GM12878 (cell line): ENCODE data around the gene HPS3. TPM values are rescaled to one million over a fixed set of nuclear protein-coding genes. Genes with fewer than 3 reads are reported as not detected.

Experiments used
- ATF7 ChIP-seq: fragments of 450-650 bp; IDR thresholded peaks from 2 replicates; pipeline ENCODE4 v1.6.1; 2016; ENCODE audit warnings: low read depth, mild to moderate bottlenecking
- BHLHE40 ChIP-seq, 2 experiments: fragments of 450-650 bp in 1 of 2; IDR thresholded peaks; 2 replicates each; pipeline ENCODE4 v1.6.1; 2011 to 2017; ENCODE audit warnings: low read depth in 2 of 2, borderline replicate concordance in 1 of 2, improper control_type of control experiment in 1 of 2, low read length in 1 of 2, mild to moderate bottlenecking in 1 of 2
- ETV6 ChIP-seq, 2 experiments: fragments of 450-650 bp in 1 of 2; IDR thresholded peaks in 1 of 2; conservative IDR thresholded peaks in 1 of 2; 2 replicates each; pipeline ENCODE4 v1.6.1; 2014; ENCODE audit warnings: antibody characterized with exemption in 1 of 2, borderline replicate concordance in 1 of 2, low read depth in 1 of 2, mild to moderate bottlenecking in 1 of 2, moderate library complexity in 1 of 2
- HDAC6 ChIP-seq: fragments of 200-600 bp; sonication (generic); IDR thresholded peaks from one replicate; pipeline ENCODE4 v1.8.0; 2017; ENCODE audit warnings: antibody characterized with exemption; ENCODE audit not compliant: unreplicated experiment
- KLF5 ChIP-seq: fragments of 450-650 bp; IDR thresholded peaks from 2 replicates; pipeline ENCODE4 v1.6.1; 2014; ENCODE audit warnings: mild to moderate bottlenecking; ENCODE audit not compliant: partially characterized antibody
- MEF2B ChIP-seq: fragments of 450-650 bp; IDR thresholded peaks from 2 replicates; pipeline ENCODE4 v1.6.1; 2018; ENCODE audit warnings: mild to moderate bottlenecking, moderate library complexity; ENCODE audit not compliant: partially characterized antibody, poor library complexity, severe bottlenecking
- NR2C2 ChIP-seq: IDR thresholded peaks from 2 replicates; pipeline ENCODE4 v1.6.1; 2011; ENCODE audit warnings: borderline replicate concordance, low read depth; ENCODE audit not compliant: control insufficient read depth, insufficient read length
- SMAD5 ChIP-seq: IDR thresholded peaks from 2 replicates; pipeline ENCODE4 v1.6.1; 2016; ENCODE audit warnings: antibody characterized with exemption, low read depth
- SUPT20H ChIP-seq: IDR thresholded peaks from 2 replicates; pipeline ENCODE4 v1.6.1; 2011; ENCODE audit warnings: low read depth, mild to moderate bottlenecking, low read length, moderate library complexity, borderline replicate concordance; ENCODE audit not compliant: control insufficient read depth
- SUZ12 ChIP-seq: fragments of 200-600 bp; sonication (generic); IDR thresholded peaks from one replicate; pipeline ENCODE4 v1.6.1; 2018; ENCODE audit warnings: antibody characterized with exemption, mild to moderate bottlenecking; ENCODE audit not compliant: unreplicated experiment
- ZNF274 ChIP-seq: IDR thresholded peaks from one replicate; pipeline ENCODE4 v1.8.0; 2011; ENCODE audit not compliant: insufficient read length, insufficient read depth
- polyA plus RNA-seq, 11 experiments: library from polyadenylated mRNA; depleted of rRNA in 4 of 11; unstranded in 6 of 11; stranded (reverse) in 5 of 11; fragments of >200 nt; fragmentation: Nextera tagmentation in 4 of 11; fragmentation: Illumina TruSeq in 1 of 11; extraction: Ambion mirVana in 4 of 11; extraction: Trizol in 1 of 11; gene quantifications; 1 replicate in 1 of 11; 2 replicates in 10 of 11; pipeline versions ENCODE4 v1.2.1 to v1.2.3, GENCODE V29; 2011 to 2016; ENCODE audit warnings: inconsistent platforms in 2 of 11, missing spikeins in 2 of 11, low read depth in 1 of 11
- total RNA-seq, 4 experiments: library from RNA; depleted of rRNA in 3 of 4; stranded (reverse); fragments of >200 nt in 3 of 4; fragmentation: Illumina TruSeq in 1 of 4; extraction: Trizol in 1 of 4; gene quantifications; 2 replicates each; pipeline versions ENCODE4 v1.2.1 to v1.2.3, GENCODE V29; 2013 to 2021
- TF ChIP-seq, protein P1 (sequence below): fragments of 450-650 bp; IDR thresholded peaks from 2 replicates; pipeline ENCODE4 v1.6.1; 2016; ENCODE audit warnings: mild to moderate bottlenecking
- TF ChIP-seq, protein P2 (sequence below): fragments of 450-650 bp; formaldehyde crosslinking; IDR thresholded peaks from 2 replicates; pipeline ENCODE4 v1.4.0; 2022; ENCODE audit warnings: mild to moderate bottlenecking, moderate library complexity
- TF ChIP-seq, protein P3 (sequence below): fragments of 450-650 bp; conservative IDR thresholded peaks from 2 replicates; pipeline ENCODE4 v1.6.1; 2017; ENCODE audit warnings: mild to moderate bottlenecking, moderate library complexity
- TF ChIP-seq, protein P4 (sequence below): fragments of 450-650 bp; IDR thresholded peaks from 2 replicates; pipeline ENCODE4 v1.6.1; 2018; ENCODE audit warnings: borderline replicate concordance, mild to moderate bottlenecking; ENCODE audit not compliant: partially characterized antibody
- TF ChIP-seq, protein P5 (sequence below): IDR thresholded peaks from 2 replicates; pipeline ENCODE4 v1.6.1; 2011; ENCODE audit warnings: mild to moderate bottlenecking, low read depth, low read length, moderate library complexity; ENCODE audit not compliant: insufficient replicate concordance

Gene HPS3
- total and polyA plus RNA-seq, 10 of the 15 experiments (the other 5 are each of a cell fraction or from before 2014, with no cell fraction given): 2.7 to 26.5 (median 14.8) TPM

DNA sequence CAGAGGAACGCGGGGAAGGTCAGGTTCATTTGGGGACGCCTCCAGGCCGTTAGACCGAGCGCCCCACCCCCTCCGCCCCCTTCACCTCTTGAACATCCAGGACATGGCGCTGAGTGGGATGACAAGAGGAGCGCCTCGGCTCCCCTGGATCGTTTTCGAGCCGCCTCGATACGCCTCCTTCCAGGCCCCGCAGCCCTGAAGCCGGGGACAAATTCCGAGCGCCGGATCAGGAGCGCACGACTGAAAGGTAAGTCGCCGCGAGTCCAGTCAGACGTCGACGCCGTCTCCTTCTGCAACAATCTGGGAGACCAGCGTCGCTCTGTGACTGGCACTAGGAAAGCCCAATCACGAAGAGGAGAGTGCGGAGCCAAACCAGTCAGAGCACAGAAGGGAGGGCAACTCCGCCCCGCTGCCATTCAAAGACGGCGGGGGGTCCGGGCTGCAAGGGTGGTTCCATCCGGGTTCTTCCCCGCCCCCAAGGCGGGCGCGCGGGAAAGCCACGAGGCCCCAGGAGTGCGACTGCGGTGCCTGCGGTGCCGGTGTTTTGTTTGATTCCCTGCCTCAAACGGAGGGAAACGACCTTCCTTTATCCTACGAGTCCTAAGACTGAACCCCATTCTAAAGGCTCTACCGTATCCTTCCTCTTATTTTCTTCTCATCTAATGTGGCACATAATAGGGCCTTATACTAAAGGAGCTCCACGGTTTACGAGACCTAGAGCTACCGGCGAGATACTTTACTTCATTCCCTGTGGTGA lies 43.0 kb upstream of the HPS3 start, which contains the start of gene HLTF (continued):
- TF ChIP-seq, protein P1, sequence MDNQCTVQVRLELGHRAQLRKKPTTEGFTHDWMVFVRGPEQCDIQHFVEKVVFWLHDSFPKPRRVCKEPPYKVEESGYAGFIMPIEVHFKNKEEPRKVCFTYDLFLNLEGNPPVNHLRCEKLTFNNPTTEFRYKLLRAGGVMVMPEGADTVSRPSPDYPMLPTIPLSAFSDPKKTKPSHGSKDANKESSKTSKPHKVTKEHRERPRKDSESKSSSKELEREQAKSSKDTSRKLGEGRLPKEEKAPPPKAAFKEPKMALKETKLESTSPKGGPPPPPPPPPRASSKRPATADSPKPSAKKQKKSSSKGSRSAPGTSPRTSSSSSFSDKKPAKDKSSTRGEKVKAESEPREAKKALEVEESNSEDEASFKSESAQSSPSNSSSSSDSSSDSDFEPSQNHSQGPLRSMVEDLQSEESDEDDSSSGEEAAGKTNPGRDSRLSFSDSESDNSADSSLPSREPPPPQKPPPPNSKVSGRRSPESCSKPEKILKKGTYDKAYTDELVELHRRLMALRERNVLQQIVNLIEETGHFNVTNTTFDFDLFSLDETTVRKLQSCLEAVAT: peak; percentile 58
- no peak for TF ChIP-seq HDAC6
- no peak for TF ChIP-seq KLF5
- TF ChIP-seq SUZ12: no peak
- TF ChIP-seq ZNF274: no peak
- 0 out of 4 replicates have a peak, but pooled peaks of 1 of the 2 experiments have one; percentile 7 for TF ChIP-seq BHLHE40 (IDR thresholded peaks at IDR 0.05; ENCODE audit: borderline replicate concordance in 1 of 2, low read depth in 2 of 2, low read length in 1 of 2)
- no peak for TF ChIP-seq NR2C2
- TF ChIP-seq, protein P2, sequence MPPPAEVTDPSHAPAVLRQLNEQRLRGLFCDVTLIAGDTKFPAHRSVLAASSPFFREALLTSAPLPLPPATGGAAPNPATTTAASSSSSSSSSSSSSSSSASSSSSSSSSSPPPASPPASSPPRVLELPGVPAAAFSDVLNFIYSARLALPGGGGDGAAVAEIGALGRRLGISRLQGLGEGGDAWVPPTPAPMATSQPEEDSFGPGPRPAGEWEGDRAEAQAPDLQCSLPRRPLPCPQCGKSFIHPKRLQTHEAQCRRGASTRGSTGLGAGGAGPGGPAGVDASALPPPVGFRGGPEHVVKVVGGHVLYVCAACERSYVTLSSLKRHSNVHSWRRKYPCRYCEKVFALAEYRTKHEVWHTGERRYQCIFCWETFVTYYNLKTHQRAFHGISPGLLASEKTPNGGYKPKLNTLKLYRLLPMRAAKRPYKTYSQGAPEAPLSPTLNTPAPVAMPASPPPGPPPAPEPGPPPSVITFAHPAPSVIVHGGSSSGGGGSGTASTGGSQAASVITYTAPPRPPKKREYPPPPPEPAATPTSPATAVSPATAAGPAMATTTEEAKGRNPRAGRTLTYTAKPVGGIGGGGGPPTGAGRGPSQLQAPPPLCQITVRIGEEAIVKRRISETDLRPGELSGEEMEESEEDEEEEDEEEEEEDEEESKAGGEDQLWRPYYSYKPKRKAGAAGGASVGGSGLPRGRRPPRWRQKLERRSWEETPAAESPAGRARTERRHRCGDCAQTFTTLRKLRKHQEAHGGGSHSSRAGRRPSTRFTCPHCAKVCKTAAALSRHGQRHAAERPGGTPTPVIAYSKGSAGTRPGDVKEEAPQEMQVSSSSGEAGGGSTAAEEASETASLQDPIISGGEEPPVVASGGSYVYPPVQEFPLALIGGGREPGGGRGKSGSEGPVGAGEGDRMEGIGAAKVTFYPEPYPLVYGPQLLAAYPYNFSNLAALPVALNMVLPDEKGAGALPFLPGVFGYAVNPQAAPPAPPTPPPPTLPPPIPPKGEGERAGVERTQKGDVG (CRISPR knock-in tag): no peak
- TF ChIP-seq SMAD5: no peak
- TF ChIP-seq ETV6 (conservative IDR thresholded peaks at IDR 0.05 in 1 of 2, IDR thresholded peaks at IDR 0.05 in 1 of 2; ENCODE audit: borderline replicate concordance in 1 of 2, low read depth in 1 of 2): no peak
- TF ChIP-seq, protein P3, sequence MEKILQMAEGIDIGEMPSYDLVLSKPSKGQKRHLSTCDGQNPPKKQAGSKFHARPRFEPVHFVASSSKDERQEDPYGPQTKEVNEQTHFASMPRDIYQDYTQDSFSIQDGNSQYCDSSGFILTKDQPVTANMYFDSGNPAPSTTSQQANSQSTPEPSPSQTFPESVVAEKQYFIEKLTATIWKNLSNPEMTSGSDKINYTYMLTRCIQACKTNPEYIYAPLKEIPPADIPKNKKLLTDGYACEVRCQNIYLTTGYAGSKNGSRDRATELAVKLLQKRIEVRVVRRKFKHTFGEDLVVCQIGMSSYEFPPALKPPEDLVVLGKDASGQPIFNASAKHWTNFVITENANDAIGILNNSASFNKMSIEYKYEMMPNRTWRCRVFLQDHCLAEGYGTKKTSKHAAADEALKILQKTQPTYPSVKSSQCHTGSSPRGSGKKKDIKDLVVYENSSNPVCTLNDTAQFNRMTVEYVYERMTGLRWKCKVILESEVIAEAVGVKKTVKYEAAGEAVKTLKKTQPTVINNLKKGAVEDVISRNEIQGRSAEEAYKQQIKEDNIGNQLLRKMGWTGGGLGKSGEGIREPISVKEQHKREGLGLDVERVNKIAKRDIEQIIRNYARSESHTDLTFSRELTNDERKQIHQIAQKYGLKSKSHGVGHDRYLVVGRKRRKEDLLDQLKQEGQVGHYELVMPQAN: no peak
- no peak for TF ChIP-seq MEF2B
- no peak for TF ChIP-seq ATF7
- TF ChIP-seq SUPT20H: no peak
- TF ChIP-seq, protein P4, sequence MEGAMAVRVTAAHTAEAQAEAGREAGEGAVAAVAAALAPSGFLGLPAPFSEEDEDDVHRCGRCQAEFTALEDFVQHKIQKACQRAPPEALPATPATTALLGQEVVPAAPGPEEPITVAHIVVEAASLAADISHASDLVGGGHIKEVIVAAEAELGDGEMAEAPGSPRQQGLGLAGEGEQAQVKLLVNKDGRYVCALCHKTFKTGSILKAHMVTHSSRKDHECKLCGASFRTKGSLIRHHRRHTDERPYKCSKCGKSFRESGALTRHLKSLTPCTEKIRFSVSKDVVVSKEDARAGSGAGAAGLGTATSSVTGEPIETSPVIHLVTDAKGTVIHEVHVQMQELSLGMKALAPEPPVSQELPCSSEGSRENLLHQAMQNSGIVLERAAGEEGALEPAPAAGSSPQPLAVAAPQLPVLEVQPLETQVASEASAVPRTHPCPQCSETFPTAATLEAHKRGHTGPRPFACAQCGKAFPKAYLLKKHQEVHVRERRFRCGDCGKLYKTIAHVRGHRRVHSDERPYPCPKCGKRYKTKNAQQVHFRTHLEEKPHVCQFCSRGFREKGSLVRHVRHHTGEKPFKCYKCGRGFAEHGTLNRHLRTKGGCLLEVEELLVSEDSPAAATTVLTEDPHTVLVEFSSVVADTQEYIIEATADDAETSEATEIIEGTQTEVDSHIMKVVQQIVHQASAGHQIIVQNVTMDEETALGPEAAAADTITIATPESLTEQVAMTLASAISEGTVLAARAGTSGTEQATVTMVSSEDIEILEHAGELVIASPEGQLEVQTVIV: no peak
- TF ChIP-seq, protein P5, sequence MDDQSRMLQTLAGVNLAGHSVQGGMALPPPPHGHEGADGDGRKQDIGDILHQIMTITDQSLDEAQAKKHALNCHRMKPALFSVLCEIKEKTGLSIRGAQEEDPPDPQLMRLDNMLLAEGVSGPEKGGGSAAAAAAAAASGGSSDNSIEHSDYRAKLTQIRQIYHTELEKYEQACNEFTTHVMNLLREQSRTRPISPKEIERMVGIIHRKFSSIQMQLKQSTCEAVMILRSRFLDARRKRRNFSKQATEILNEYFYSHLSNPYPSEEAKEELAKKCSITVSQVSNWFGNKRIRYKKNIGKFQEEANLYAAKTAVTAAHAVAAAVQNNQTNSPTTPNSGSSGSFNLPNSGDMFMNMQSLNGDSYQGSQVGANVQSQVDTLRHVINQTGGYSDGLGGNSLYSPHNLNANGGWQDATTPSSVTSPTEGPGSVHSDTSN: peak; percentile 99
